ENCODE data around the gene FECH.

- TF ChIP-seq ATF2 (IDR thresholded peaks at IDR 0.05; ENCODE audit: low read length), result no peak; the same call in 1 of the 2 replicates
- TF ChIP-seq CTCF (IDR thresholded peaks at IDR 0.05 in 2 of 3, conservative IDR thresholded peaks at IDR 0.05 in 1 of 3; ENCODE audit: control insufficient read depth in 2 of 3, extremely low read depth in 1 of 3, insufficient read depth in 1 of 3, low read depth in 3 of 3, low read length in 3 of 3), result no peak
- no peak for TF ChIP-seq NR2C2 (IDR thresholded peaks at IDR 0.05; ENCODE audit: borderline replicate concordance, control insufficient read depth, insufficient read length, low read depth)
- TF ChIP-seq BRCA1 (IDR thresholded peaks at IDR 0.05; ENCODE audit: low read depth, low read length), result no peak
- TF ChIP-seq ATF3 (IDR thresholded peaks at IDR 0.05; ENCODE audit: borderline replicate concordance, extremely low read depth, low read depth, low read length), result no peak
- TF ChIP-seq CHD4 (IDR thresholded peaks at IDR 0.05), result no peak
- no peak for TF ChIP-seq POLR2A (IDR thresholded peaks at IDR 0.05; ENCODE audit: low read depth, low read length)
- no peak for TF ChIP-seq MEF2A (IDR thresholded peaks at IDR 0.05; ENCODE audit: insufficient read depth, low read depth, low read length)
- TF ChIP-seq CBX5 (IDR thresholded peaks at IDR 0.05; ENCODE audit: low read depth), result no peak
These were observed 41.4 kb downstream of the FECH start for GRCh38 chr18:57544936-57545660.

Data from GM12878 (cell line).